Ovary (tissue), 3 donors: ENCODE results near the gene LRP2.

Source experiments
- EP300 ChIP-seq: sonication (generic); formaldehyde crosslinking; IDR thresholded peaks from one replicate; pipeline ENCODE4 v1.6.1; 2017; ENCODE audit warnings: antibody characterized with exemption
- POLR2A ChIP-seq: fragments of 450-650 bp; IDR thresholded peaks from one replicate; pipeline ENCODE4 v1.6.1; 2017; ENCODE audit warnings: antibody characterized with exemption, mild to moderate bottlenecking, moderate library complexity
- TF ChIP-seq, protein P1 (sequence below), 3 donors: fragments of 450-650 bp in 2 of 3; fragments of 200-600 bp in 1 of 3; IDR thresholded peaks; one replicate each; pipeline versions ENCODE4 v1.5.1 to v1.8.0; 2016 to 2022; ENCODE audit warnings: antibody characterized with exemption in 3 of 3, mild to moderate bottlenecking in 1 of 3
- donor health status: DM: no; HTN: no; CAD: no.

DNA sequence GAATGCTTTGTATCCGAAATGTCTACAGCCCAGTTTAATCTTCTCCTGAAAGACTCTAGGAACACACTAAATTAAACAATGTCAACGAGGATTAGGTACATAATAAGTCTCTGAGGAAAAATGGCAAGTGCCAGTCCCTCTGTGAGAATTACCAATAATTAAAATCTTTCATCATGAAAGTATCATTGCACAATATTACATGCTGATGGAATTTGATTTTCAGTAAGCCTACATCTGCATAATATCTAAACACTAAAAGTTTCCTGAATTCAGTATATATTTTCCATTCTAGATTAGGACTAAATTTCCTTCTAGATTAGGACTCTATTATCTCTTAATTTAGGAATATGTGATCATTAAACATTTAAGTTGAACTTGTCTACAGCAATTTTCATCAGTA, 132.1 kb downstream of the LRP2 start:
- TF ChIP-seq POLR2A: no peak
- TF ChIP-seq, protein P1, sequence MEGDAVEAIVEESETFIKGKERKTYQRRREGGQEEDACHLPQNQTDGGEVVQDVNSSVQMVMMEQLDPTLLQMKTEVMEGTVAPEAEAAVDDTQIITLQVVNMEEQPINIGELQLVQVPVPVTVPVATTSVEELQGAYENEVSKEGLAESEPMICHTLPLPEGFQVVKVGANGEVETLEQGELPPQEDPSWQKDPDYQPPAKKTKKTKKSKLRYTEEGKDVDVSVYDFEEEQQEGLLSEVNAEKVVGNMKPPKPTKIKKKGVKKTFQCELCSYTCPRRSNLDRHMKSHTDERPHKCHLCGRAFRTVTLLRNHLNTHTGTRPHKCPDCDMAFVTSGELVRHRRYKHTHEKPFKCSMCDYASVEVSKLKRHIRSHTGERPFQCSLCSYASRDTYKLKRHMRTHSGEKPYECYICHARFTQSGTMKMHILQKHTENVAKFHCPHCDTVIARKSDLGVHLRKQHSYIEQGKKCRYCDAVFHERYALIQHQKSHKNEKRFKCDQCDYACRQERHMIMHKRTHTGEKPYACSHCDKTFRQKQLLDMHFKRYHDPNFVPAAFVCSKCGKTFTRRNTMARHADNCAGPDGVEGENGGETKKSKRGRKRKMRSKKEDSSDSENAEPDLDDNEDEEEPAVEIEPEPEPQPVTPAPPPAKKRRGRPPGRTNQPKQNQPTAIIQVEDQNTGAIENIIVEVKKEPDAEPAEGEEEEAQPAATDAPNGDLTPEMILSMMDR (IDR thresholded peaks at IDR 0.05): no peak
- TF ChIP-seq EP300: no peak
